HG02798 (cell line): ENCODE results near the gene MUC5B.

ENCODE experiments used
- ATAC-seq: cut with Tn5 transposase; IDR thresholded peaks from one replicate; pipeline ENCODE4 v1.9.1; 2021; ENCODE audit warnings: mild to moderate bottlenecking; ENCODE audit not compliant: unreplicated experiment, poor library complexity

Gene MUC5B

DNA sequence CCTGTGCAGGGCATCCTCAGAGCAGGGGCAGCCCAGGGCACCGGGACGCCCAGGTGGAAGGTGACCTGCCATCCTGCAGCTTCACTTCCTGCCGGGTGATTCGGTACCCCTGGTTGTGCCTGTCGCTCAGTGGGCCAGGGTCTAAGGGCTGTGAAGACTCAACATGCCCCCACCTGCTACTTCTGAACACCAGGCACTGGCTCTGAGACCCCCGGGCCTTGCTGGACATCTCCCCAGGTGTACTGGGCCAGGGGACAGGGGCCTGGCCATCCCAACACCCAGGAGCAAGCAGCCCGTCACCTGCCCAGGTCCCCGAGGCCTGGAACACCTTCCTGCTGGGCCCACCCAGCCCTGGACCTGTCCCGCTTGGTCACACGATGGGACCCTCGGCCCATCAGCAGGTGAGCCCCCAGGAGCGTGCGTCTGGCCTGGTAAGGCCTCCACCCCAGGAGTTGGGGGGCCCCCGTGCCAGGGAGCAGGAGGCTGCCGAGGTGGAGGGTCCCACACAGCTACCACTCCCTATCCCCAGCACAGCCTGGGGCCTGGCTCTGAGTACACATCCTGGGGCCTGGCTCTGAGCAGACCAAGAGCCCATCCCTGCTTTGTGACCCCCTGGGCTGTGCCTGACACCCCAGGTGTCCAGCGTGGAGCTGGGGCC lies 3.9 kb upstream of the MUC5B start:
- ATAC-seq = no peak

DNA sequence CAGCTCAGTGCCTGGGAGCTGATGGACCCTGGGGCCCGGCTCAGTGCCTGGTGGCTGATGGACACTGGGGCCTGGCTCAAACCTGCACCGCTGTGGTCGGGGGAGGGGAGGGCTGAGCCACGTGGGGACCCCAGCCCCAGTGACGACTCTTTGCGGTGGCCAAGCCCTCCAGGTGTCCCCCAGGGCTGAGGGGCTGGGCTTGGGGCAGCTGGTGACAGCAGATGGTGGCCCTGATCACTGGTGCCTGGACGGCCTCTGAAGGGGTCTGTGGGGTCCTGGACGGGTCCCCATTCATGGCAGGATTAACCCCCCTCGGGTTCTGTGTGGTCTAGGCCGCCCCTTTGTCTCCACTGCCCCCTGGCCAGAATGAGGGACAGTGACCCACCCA lies 3.4 kb upstream of the MUC5B start:
- ATAC-seq = no peak

DNA sequence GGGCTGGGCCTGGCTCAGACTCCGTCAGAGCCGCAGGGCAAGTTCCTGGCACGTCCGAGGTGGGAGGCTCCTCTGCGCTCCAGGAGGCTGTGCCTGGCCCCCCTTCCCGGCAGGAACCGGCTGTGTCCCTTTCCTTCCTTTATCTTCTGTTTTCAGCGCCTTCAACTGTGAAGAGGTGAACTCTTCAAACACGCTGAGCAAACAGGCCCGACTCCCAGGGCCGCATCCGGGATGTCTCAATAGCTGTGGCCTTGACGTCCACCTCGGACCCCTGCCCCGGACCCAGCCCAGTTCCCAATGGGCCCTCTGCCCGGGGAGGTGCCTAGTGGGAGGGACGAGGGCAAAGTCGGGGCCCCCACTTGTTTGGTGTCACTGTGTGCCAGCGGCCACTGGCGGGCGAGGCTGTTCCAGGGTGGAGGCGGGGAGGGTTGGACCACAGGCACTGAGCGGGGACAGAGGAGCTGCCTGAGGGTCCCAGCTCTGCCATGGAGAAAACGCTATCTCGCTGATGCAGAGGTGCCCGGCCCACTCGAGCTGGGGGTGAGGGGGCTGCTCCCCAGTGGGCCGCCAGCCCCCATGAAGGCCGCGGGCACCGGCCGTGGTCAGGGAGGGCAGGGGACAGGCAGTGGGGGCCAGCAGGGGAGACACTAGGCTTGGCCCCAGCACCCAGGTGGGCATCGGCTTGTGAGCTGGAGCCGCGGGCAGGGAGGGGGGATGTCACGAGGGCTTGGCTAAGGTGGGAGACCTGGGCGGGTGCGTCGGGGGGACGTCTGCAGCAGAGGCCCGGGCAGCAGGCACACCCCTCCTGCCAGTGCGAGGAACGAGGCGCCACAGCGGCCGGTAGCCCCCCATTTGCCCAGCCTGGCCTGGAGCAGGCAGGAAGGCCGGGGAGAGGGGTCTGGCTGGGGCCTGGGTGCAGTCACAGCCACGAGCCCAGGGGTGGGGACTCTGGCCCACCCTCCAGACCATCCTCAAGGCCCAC lies 2.7 kb upstream of the MUC5B start:
- no peak for ATAC-seq

DNA sequence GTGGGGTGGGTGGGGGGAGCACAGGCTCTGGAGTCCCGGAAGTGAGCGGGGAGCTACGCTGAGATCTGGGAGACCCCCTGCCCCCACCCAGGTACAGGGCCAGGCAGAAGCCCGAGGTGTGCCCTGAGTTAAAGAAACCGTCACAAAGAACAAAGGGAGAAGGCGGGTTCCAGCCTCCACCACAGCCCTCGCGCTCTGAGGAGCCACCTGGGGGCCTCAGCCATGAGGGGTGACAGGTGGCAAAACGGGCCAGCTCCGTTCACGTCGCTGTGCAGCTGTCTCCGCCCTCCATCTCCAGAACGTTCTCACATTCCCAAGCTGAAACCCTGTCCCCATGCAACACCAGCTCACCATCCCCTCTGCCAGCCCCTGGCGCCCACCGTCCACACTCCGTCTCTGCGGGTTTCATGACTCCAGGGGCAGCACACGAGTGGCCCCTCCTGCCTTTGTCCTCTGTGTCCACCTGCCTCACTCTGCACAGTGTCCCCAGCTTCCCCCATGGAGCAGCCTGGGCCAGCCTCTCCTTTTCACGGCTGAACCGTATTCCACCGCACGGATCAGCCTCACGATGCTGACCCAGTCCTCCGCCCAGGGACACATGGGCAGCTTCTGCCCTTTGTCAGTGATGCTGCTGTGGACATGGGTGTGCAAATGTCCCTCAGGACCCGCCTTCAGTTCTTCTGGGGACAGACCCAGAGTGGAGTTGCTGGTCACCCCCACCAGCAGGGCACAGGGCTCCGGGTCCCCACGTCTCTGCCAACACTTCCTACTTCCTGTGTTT lies 1.7 kb upstream of the MUC5B start:
- ATAC-seq = no peak

DNA sequence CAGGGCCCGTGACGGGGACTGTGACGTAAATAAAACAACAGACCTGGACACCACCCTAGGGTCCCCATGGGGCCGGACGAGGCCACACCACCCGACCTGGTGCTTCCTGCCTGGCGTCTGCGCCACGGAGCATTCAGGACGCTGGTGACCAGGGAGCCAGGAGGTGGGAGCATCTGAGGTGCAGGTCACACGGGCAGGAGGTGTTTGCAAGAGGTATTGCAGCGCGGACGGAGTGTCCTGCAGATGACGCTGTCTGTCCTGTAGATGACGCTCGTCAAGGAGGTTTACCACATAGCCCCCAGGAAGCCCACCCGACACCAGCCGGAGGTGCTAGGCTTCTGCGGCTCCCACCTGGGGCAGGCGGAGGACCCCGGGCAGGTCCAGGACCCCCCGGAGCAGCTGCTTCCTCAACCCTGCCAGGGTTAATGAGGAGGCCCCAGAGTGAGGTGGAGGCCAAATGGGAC lies 986 bp upstream of the MUC5B start:
- no peak for ATAC-seq

DNA sequence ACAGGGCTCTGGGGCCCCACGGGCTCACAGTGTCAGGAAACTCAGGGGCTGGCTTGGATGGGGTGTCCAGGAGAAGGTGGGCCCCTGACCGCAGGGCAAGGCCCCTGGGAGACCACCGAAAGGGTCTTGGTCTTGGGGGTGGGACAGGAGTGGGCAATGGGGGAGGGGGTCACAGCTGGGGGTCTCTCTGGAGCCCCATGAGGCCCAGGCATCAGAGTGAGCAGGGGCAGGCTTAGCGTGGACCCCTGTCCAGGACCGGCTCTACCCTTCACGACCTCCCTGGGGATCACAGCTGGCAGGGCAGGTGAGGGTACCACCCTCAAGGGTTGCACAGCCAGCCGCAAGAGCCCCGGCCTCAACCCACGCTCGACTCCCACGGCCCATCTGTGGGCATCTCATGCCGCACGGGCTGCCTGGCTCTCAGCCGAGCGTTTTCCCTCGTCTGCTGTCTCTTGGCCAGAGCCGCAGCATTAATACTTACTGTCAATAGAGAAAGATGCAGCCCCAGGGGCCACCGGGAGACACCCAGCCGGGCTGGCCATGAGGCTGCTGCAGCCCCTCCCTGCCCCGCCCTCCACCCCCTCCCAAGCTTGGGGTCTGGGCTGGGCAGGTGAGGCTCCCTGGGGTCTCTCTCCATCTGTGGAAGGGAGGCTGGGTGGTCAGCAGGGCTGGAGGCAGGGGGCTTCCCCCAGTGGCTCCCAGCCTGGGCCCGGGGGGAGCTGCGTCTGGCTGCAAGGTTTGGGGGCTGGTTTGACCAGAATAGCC lies 662 bp downstream of the MUC5B start:
- no peak for ATAC-seq

DNA sequence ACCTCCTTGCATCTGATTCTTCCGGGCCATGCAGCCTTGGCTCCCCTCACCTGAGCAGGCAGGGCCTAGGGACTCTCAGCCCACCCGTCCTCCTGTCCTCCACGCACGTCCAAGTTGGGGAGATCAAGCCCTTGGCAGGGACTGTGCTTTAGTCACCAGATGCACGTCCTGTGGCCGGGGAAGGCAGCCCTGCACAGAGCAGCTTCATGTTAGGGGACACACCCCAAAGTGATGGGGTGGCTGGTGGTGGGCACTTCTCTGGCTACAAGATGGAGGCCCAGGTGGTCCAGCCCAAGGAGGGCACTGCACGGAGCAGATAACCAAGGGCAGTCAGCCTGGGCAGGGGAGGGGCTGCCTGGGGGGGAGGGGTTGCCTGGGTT lies 1.2 kb downstream of the MUC5B start:
- ATAC-seq = no peak

DNA sequence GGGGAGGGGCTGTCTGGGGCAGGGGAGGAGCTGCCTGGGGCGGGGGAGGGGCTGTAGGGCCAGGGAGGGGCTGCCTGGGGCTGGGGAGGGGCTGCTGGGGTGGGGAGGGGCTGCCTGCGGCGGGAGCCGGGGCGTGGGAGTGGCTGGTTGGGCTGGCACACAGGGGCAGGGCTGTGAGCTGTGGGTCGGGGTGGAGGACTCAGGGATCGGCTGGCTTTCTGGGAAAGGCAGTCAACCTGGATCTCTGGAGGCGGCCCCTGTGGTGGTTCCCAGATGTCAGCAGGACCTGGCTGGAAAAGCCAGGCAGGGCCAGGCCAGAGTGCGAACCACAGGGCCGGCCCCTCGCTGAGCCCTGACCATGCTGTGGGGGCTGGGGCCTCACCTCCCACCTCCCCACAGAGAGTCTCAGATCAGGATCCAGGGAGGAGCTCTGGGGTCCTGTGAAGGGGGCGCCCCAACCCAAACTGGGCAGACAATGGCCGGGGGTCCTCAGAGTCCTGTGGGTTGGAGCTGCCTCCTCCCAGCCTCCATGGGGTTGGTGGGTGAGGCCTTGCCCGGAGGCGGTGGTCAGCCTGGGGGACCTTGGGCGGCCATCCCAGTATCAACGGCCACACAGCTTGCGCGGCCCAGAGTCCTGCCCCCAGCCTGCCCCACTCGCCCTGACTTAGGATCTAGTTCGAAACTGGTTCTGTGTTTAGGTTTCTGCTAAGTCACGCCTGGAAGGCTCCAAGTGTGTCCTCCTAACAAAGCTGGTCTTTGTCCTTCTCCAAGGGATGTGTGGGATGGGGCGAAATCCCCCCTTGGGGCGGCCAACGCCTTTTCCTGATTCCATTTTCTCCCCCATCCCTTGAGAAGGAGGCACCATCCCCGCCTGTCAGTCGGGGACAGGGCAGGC lies 1.9 kb downstream of the MUC5B start:
- ATAC-seq = no peak

DNA sequence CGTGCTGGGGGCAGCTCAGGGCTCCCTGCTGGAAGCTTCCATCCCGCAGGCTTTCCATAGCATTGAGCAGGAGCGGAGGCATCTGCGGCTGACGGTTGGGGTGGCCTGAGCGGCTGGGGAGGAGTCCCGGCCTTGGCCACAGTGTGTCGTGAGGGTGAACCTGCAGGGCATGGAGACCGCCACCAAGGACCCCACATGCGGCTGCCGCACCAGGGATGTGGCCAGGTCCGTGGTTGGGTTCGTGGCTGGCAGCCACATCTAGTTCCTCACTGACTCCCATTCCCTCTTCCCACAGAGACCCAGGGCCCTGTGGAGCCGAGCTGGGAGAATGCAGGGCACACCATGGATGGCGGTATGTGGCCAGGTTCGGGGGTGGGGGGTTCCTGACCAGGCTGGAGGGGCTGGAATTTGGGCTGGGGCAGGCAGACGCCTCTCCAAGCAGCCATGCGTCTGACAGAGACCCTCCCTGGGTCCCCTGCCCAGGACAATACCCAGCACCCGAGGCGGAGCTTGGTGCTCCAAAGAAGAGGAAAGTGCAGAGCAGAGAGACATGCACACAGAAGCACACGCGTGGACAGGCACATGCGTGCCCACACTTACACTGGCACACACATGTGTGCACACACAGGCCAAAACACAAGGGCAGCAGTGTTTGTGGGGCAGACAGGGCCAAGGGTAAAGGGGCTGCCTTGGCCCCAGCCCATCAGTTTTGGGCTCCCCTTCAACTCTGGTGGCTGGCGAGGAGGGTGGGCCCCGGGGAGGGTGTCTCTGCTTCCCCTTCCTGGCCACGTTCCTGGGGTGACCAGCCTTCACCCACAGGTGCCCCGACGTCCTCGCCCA lies 2.7 kb downstream of the MUC5B start:
- ATAC-seq = no peak

DNA sequence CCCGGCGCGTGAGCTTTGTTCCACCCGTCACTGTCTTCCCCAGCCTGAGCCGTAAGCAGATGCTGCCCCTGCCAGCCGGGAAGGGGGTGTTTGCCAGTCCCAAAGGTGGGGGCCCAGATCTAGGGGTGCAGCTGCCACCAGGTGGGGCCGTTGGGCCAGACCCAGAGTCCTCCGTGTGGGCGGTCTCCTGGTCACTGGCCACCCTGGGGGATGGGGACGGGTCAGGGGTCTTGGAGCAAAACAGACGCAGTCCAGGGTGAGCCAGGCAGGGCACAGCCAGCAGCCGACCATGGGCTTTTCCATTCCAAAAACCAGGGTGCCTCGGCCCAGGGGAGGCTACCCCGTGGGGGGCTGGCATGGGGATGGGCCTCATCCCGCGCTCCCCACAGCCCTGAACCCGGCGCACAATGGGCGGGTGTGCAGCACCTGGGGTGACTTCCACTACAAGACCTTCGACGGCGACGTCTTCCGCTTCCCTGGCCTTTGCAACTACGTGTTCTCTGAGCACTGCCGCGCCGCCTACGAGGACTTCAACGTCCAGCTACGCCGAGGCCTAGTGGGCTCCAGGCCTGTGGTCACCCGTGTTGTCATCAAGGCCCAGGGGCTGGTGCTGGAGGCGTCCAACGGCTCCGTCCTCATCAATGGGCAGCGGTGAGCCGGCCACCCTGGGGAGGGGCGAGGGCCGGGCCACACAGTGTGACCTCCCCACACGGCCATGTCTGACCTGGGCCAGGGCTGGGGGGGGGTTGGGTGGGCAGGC lies 3.5 kb downstream of the MUC5B start:
- ATAC-seq = no peak

DNA sequence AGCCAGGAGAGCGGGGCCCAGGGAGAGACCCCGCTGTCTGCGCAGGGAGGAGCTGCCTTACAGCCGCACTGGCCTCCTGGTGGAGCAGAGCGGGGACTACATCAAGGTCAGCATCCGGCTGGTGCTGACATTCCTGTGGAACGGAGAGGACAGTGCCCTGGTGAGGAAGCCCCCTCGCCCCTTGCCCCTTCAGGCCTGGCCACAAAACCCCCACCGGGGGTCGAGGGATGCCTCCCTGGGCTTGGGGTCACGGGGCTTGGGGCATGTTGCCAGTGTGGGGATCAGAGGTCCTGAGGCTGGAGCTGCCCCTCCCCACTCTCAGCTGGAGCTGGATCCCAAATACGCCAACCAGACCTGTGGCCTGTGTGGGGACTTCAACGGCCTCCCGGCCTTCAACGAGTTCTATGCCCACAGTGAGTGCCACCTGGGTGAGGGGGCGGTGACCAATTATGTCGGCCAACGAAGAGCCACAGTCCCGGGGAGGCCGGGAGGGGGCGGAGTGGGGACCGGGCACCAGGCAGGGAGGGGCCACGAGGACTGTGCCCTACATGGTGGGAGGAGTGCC lies 4.2 kb downstream of the MUC5B start:
- no peak for ATAC-seq

DNA sequence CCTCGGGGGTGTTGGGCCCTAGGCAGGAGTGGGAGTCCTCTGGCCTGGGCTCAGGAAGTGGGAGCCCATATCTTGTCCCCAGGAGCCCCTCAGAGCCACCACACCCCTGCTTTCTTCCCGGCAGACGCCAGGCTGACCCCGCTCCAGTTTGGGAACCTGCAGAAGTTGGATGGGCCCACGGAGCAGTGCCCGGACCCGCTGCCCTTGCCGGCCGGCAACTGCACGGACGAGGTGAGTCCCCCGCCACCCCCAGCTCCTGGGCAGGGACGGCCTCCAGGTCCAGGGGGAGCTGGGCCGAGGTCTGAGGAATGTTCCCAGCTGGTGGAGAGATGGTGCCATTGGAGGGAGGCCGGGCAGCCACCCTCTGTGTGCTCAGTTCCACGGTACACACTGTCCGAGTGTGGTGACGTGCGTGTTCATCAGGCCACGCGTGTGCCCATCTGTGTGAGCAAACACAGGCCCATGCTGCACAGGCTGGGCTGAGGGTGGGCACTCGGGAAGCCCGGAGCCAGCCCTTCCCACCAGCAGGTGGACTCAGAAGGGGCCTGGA lies 4.8 kb downstream of the MUC5B start:
- no peak for ATAC-seq

DNA sequence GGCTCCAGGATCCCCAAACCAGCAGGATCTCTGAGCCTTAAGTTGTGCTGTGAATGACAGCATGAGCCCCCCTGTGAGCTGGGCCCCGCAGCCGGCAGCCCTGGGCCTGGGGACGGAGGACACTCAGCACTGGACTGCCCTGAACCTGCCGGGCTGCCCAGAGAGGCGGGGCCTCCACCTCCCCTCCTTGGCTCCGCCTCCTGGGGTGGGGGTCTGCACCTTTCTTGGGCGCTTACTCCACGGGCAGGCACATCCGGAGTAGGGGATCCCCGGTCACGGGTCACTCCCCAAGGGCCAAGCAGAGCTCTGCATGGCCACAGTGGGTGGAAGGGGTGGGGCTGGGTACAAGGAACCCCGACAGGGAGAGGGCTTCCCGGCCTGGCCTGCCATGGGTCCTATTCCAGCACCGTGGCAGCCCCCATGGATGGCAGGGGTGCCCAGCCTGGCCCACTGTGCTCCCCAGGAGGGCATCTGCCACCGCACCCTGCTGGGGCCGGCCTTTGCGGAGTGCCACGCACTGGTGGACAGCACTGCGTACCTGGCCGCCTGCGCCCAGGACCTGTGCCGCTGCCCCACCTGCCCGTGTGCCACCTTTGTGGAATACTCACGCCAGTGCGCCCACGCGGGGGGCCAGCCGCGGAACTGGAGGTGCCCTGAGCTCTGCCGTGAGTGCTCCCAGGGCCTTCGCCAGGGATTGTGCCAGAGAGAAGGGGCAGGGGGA lies 5.4 kb downstream of the MUC5B start:
- ATAC-seq = no peak

DNA sequence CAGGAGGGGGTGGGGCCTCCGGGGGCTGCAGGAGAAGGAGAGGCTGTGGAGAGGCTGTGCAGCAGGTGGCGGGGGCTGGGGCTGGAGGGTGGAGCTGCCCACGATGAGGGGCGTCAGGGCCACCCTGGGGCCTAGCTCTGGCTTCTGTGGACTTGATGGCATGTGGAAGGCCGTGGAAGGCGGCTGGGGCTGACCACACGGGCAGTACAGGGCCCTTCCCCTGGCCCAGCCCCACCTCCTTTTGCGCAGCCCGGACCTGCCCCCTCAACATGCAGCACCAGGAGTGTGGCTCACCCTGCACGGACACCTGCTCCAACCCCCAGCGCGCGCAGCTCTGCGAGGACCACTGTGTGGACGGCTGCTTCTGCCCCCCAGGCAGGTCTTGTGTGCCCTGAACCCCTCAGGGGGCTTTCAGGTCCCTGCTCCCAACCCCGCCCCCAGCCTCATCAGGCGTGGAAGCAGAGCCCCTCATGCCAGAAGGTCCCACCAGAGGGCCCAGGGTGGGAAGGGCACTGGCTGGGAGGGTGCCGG lies 6.1 kb downstream of the MUC5B start:
- ATAC-seq = no peak

DNA sequence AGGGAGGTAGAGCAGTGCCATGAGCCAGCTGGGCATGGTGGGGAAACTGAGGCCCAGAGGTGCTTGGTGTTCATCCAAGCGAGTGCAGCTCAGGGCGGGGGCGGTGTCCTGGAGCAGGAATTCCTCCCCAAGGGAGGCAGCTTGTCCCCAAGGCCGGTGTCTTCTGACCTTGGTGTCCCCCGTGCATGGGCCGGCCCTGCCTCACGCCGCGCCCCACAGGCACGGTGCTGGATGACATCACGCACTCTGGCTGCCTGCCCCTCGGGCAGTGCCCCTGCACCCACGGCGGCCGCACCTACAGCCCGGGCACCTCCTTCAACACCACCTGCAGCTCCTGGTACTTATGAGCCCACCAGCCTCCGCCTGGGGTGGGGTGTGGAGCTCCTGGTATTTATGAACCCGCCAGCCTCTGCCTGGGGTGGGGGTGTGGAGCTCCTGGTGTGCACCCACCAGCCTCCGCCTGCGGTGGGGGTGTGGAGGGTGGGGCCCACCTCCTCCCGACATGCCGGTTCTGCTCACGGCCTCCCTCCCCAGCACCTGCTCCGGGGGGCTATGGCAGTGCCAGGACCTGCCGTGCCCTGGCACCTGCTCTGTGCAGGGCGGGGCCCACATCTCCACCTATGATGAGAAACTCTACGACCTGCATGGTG lies 6.7 kb downstream of the MUC5B start:
- no peak for ATAC-seq

DNA sequence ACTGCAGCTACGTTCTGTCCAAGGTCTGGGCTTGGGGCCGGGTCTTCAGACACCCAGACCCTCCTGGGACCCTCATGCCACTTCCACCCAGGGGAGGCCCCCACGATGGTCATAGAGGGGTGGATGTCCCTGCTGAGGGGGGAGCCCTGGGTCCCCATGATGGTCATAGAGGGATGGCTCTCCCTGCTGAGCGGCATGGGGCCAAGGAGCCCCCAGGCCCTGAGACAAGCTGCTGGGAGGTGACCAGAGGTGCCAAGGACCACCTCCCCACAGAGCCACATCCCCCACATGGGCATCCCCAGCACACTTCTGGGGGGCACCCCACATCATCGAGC lies 7.2 kb downstream of the MUC5B start:
- no peak for ATAC-seq
